SIG-M5 treated with dmso at 0.1 percent for 504 hours (cell line): ENCODE measurements around the gene PLEKHA5.
"Not testable (repeated sequence)": the region's sequence is repeated elsewhere in the genome, so short reads cannot be mapped to it uniquely, and the experiment has no call there.

Experiments
- DNase-seq: peaks from one replicate; lab custom pipeline; 2025; ENCODE audit not compliant: unreplicated experiment; lab: John Stamatoyannopoulos, UW

PLEKHA5 gene

DNA sequence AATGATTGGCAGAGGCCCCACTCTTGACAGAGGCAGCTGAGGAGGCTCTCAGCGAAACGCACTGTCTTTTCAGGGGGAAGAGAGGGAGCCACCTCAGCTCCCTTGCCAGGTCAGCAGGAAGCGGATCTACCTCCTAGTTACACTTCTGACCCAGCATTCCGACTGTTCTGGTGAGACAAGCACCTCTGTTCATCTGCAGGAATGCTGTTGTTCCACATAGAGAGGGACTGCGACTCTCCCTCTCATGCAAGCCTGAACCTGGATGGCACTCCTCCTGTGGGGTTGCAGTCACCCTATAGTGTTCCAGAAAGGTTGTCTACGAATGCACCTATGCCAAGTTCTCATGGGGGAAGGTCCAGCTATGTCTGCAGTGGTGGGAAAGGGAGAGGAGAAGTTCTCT, 272.7 kb downstream of the PLEKHA5 start:
- no peak for DNase-seq

DNA sequence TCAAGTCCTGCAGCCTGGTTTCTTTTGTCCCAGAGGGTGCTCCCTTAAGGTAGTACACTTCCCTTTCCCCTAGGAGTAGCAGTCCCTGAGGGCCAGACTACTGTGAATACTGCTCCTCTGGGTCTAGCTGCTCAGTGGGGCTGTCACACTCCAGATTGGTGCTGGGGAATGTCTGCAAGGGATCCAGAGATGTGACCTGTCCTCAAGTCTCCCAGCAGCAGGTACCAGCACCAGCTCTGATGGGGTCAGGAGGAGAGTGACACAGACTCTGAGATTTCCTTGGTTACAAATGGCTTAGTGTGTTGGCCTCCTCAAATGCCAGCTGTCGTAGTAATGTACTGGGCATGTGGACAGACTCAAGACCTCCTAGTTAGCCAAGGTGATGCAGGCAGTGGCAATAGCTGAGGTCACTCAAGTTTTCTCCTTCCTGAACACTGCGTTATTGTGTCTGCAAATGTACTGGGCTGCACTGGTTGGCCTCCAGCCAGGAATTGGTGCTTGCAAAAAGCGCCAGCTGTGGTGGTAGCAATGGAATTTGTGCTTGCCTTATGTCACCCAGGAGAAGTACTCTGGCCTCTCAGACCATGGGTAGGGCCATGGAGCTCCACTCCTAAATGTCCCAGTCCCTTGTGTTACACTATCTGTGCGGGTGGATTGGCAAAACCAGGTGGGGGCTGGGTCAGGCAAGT, 273.4 kb downstream of the PLEKHA5 start:
- DNase-seq: no peak

DNA sequence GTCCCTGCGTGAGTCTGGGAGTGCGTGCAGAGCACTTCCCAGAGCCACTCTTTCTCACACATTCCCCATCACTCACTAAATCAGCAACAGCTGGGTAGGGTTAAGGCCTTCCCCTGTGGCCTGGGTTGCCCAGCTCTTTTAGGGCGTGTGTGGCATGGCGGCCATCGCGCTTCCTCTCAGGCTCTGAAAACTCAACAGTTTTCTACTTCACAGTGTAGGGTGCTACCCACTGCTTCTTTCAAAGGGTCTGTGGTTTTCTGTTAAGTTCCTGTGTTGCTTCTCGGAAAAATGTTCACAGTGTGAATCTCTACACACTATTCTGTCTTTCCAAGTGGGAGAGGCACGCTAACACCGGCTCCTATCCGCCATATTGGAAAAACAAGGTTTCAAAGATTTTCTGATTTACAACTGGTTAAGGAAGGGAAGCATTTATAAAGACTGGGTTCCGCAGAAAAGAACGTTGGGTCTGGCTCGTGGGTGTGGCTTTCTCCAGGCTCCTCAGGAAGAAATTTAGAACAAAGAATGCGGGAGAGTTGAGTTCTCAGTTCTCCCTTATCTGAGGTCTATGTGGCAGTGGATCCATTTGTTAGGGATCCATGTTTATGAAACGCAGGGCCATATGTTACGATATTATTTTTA, 274.8 kb downstream of the PLEKHA5 start:
- DNase-seq: no peak

DNA sequence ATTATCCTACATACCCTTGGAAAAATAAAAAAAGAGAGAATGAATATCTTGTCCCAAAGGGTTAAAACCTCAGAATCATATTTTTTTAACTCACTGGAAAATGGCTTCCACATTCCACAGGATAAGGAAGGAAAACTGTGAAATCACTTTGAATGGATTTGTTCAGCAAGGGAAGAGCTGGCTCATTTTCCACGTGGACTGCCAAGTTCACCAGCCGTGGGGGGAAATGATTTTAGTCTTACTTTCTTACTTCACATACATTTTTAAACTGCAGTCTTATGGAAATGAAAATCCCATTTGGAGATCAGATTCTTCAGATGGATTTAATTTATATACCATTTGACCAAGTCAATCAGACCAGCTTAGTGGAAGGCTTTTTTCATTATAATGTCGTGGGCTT, 279.8 kb downstream of the PLEKHA5 start:
- DNase-seq: no peak

DNA sequence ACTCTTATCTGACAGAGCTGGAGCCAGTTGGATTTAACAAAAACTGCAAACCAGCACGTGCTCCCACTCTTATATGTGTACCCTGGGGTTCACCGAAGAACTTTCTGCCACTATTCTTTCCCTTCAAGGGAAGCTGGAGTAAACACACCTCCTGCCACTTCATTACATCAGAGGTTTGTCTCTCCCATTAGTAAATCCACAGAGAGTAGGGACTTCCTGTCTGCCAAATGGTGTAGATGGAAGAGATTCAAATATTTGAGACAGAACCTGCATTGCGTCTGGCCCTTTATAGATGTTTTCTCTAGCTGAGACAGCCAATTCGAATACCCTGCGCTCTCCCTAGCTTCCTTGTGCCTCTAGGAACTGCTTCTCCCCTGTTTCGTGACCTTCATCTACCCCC, 280.7 kb downstream of the PLEKHA5 start:
- DNase-seq: no peak

DNA sequence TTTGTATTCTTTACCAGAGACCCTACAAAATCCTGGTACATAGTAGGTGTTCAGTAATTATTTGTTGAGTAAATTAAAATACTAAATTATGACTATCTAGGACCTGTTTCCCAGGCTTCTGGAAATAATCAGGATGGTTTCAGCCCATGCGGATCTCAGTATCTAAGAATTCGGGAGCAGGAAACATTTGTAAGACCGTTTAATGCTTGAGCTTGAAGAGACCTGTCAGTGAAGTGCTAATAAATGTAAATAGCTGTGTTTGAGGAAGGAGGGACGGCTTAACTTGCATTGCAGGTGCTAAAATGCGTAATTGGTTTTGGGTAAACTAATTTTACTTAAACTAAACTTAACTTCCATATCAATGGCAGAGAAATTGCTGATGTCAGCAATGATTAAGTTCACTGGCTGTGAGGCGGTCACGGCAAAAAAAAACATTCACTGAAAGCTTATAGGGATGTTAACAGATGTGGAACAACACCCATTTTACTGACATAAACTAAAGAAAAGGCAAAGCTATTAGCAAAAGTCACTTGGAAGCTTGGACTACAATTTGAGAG, 281.2 kb downstream of the PLEKHA5 start:
- no peak for DNase-seq

DNA sequence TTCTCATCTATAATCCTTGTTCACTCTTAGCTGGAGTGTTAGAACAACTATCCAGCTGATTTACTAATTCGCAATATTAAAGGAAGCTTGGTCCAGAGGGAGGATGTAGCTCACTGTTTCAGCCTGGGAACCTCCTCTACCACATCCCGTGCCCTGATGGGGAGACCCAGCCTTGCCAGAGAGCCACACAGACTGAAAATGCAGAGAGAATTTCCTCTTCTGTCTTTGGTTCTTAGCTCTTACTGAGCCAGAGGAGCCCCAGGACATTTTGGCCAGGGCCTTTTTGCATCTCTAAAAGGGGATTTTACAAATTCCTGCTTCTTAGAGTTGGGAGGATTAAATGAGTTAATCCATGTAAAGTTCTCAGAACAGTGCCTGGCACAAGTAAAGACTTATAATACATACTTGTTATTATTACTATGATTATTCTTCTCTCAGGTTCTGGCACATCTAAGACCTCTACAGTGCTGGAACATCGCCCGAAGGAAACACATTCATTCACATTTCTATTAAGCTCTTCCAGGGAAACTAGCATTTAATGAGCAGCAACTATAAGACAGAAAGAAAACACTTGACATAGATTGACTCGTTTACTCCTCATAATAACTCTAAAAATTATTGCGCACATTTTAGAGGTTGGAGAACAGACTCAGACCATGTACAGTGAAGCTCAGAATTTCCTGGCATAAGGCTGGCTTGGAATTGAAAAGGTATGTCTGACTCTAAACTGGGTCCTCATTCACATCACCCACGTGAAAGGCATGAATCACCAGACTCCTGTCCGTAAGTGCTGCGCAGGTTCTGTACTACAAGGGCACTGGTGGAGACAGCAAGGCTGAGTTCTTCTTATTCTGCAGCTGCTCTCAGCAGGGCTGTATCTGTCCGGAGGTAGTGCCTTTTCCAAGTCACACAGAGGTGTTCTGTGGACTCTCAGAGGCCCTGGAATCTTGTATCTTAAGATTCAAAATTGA, 282.0 kb downstream of the PLEKHA5 start:
- no peak for DNase-seq

DNA sequence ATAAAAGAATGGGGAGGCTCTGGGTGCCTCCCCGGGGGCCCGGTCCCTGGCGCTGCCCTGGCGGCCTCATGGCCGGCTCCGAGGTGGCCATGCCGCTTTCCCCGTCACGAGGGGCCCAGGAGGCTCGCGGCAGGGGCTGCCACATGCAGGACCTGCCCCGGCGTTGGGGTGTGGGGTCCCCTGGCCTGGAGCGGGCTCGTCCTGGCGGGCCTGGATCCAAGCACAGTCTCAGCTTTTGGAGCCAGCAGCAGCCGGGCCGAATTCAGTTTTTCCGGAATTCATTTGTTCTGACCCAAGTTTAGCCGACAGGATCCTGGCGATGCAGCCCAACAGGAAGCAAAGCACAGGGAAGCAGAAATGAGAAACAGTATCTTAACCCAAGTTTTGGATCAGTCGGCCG, 283.3 kb downstream of the PLEKHA5 start:
- no peak for DNase-seq

DNA sequence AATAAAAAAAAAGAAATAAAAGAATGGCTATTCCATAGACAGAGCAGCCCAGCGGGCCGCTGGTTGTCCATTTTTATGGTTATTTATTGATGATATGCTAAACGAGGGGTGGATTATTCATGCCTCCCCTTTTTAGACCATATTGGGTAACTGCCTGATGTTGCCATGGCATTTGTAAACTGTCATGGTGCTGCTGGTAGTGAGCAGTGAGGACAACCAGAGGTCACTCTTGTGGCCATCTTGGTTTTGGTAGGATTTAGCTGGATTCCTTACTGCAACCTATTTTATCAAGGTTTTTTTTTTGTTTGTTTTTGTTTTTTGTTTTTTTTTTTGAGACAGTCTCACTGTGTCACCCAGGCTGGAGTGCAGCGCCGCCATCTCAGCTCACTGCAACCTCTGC, 284.0 kb downstream of the PLEKHA5 start:
- DNase-seq: not testable (repeated sequence)

DNA sequence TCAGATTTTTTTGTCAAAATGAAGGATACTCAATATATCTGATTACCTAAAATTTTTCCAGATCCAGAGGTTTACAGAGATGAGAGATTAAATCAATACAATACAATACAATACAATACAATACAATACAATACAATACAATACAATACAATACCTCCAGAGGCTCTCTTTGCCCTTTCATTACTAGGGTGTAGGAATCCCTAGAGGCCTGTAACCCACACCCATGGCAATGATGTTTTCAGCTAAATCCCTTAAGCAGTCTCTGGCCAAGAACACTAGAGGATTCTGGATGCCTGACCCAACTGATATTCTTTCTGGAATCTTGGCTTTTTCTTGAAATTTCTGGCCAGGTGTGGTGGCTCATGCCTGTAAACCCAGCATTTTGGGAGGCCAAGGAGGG, 286.0 kb downstream of the PLEKHA5 start:
- DNase-seq: no peak

DNA sequence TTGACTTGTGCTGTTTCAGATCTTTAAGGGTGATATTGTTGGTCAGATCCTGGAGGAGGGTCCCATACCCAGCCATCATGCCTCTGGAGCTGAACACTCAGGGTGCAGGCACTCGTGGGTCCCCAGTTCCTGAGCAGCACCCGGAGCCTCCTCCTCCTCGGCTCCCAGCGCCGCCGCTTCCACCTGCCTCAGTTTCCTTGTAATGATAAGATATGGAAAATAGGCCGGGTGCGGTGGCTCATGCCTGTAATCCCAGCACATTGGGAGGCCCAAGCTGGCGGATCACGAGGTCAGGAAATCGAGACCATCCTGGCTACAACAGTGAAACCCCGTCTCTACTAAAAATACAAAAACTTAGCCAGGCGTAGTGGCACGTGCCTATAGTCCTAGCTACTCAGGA, 289.6 kb downstream of the PLEKHA5 start:
- no peak for DNase-seq

DNA sequence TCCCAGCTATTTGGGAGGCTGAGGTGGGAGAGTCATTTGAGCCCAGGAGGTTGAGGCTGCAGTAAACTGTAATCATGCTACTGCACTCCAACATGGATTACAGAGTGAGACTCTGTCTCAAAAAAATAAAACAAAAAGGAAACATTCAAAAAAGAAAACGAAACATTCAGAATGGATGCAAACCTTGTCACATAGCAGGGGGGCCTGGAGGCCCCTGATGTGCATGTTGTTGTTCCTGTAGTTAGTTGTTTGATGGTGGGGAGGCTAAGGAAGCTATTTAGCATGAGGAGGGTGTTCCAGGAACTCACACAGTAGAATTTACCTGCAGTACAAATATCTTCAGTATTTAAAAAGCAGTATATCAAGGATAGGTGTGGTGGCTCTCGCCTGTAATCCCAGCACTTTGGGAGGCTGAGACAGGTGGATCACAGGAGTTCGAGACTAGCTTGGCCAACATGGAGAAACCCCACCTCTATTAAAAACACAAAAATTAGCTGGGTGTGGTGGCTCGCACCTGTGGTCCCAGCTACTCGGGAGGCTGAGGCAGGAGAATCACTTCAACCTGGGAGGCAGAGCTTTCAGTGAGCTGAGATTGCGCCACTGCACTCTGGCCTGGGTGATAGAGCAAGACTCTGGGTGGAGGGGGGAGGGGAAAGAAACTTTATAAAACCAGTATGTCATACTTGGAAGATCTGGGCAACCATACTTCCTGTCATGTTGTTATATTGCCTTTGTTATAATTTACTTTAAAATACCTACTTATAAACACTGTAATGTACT, 292.2 kb downstream of the PLEKHA5 start:
- no peak for DNase-seq

DNA sequence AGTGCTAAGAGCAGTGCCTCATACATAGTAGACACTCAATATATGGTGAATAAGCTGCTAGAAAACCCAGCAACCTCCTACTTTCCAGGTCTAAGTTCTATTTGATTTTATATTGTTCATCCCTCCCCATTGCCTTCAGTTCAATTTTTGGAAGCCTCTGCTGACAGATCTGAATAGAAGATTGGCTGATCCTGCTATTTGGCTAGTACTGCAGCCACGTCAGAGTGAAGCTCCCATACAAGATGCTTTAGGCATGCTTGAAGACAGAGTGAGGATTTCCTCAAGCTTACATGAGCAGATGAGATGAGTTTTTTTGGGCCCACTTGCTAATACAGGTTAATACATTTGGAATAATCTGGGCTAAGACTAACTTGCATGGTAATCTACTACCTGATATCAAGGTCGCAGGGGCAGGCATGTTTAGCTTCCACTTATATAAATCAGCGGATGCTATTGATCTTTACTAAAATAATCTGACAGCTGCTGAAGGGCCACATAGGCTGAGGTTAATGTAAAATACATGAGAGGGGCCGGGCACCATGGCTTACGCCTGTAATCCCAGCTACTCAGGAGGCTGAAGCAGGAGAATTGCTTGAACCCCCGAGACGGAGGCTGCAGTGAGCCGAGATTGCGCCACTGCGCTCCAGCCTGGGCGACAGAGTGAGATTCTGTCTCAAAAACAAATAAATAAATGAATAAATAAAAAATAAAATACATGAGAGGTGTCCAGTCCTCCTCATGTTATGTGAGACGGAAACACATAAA, 293.8 kb downstream of the PLEKHA5 start:
- no peak for DNase-seq
